VCaP (cell line): ENCODE measurements around the gene CLEC2D.
A peak's percentile ranks its signal among the peaks of the same experiment; 100 is the strongest.
"Not testable (repeated sequence)": the region's sequence is repeated elsewhere in the genome, so short reads cannot be mapped to it uniquely, and the experiment has no call there.

ENCODE experiments used
- H3K27ac ChIP-seq: fragments of 450-650 bp; 2 replicates; pipeline ENCODE4 v1.5.1; 2017
- CTCF ChIP-seq: fragments of 450-650 bp; conservative IDR thresholded peaks from 2 replicates; pipeline ENCODE4 v1.5.1; 2017; ENCODE audit warnings: mild to moderate bottlenecking, moderate library complexity

The CLEC2D gene

GRCh38 chr12:9636150-9636850 lies 33.2 kb upstream of the CLEC2D start:
- TF ChIP-seq CTCF = no peak
- no peak overlapping the region for H3K27ac ChIP-seq

- H3K27ac ChIP-seq = no peak overlapping the region
- no peak; the same call in 1 of the 2 replicates for TF ChIP-seq CTCF
Measured at GRCh38 chr12:9636851-9637206, 32.7 kb upstream of the CLEC2D start.

- no peak overlapping the region for H3K27ac ChIP-seq
- no peak for TF ChIP-seq CTCF
Measured at GRCh38 chr12:9640024-9640423, 29.5 kb upstream of the CLEC2D start.

GRCh38 chr12:9642606-9643265 lies 26.8 kb upstream of the CLEC2D start:
- no peak for TF ChIP-seq CTCF
- H3K27ac ChIP-seq = no peak overlapping the region

- no peak overlapping the region for H3K27ac ChIP-seq
- no peak for TF ChIP-seq CTCF
Measured at GRCh38 chr12:9643266-9643660, 26.2 kb upstream of the CLEC2D start.

GRCh38 chr12:9644985-9645551 lies 24.4 kb upstream of the CLEC2D start:
- H3K27ac ChIP-seq = not testable (repeated sequence)

- TF ChIP-seq CTCF = no peak
- peak overlapping the region; percentile 92 for H3K27ac ChIP-seq
Measured at GRCh38 chr12:9646794-9647781, 22.4 kb upstream of the CLEC2D start.
